Measurements from ENCODE around the gene OR10A6.

- no peak for TF ChIP-seq EZH2 (IDR thresholded peaks at IDR 0.05)
- TF ChIP-seq POLR2AphosphoS5 (IDR thresholded peaks at IDR 0.05; ENCODE audit: borderline replicate concordance, low read depth, low read length) = no peak
- TF ChIP-seq FOXP2 (optimal IDR thresholded peaks at IDR 0.05; ENCODE audit: control extremely low read depth, extremely low read length, insufficient read depth) = no peak
Observed at GRCh38 chr11:7898666-7899283, 32.3 kb downstream of the OR10A6 start.

All from SK-N-MC (cell line).